OCI-LY3 (cell line): ENCODE results near the gene DPF3.

Experiments
- H2AFZ ChIP-seq: fragments of 200-600, 300-600 bp; shearing (Covaris generic); 2 replicates; pipeline ENCODE4 v1.6.0; 2014; ENCODE audit warnings: antibody characterized with exemption, low read depth, low read length
- H3K27ac ChIP-seq: fragments of 200-600, 300-600 bp; sonication (generic); 2 replicates; pipeline ENCODE4 v1.5.1; 2014; ENCODE audit warnings: mild to moderate bottlenecking, low read length, moderate library complexity, mixed read lengths
- H3K27me3 ChIP-seq: fragments of 200-600, 300-600 bp; sonication (generic); 2 replicates; pipeline ENCODE4 v1.6.1; 2014; ENCODE audit warnings: low read depth, low read length, mixed read lengths
- H3K36me3 ChIP-seq: fragments of 200-600, 300-600 bp; sonication (generic); replicated peaks from 2 replicates; pipeline ENCODE3; 2014; ENCODE audit warnings: low read depth, low read length, mixed read lengths
- H3K4me1 ChIP-seq: fragments of 300-600, 200-600 bp; sonication (generic); 2 replicates; pipeline ENCODE4 v1.6.1; 2014; ENCODE audit warnings: low read length, mixed read lengths
- H3K4me2 ChIP-seq: fragments of 200-600, 300-600 bp; sonication (generic); 2 replicates; pipeline ENCODE4 v1.6.1; 2014; ENCODE audit warnings: low read length, mixed read lengths
- H3K4me3 ChIP-seq: fragments of 300-600, 200-600 bp; sonication (generic); 2 replicates; pipeline ENCODE4 v1.5.1; 2014; ENCODE audit warnings: antibody characterized with exemption, mild to moderate bottlenecking, low read length, moderate library complexity
- H3K79me2 ChIP-seq: fragments of 300-600, 200-600 bp; shearing (Covaris generic); 2 replicates; pipeline ENCODE4 v1.6.1; 2014; ENCODE audit warnings: mild to moderate bottlenecking, low read length, mixed read lengths
- H3K9ac ChIP-seq: fragments of 300-600, 200-600 bp; shearing (Covaris generic); 2 replicates; pipeline ENCODE4 v1.6.0; 2014; ENCODE audit warnings: mild to moderate bottlenecking, low read length, moderate library complexity
- H3K9me3 ChIP-seq: fragments of 200-600, 300-600 bp; shearing (Covaris generic); 2 replicates; pipeline ENCODE4 v1.6.1; 2014; ENCODE audit warnings: low read length, mixed read lengths; ENCODE audit not compliant: insufficient read depth
- H4K20me1 ChIP-seq: fragments of 200-600, 300-600 bp; sonication (generic); 2 replicates; pipeline ENCODE4 v1.6.1; 2016; ENCODE audit warnings: low read length, mixed read lengths; ENCODE audit not compliant: insufficient read depth
- CTCF ChIP-seq: fragments of 200-600, 300-600 bp; sonication (generic); IDR thresholded peaks from 2 replicates; pipeline ENCODE4 v1.5.1; 2014; ENCODE audit warnings: antibody characterized with exemption, low read length, low read depth
- EZH2phosphoT487 ChIP-seq: fragments of 200-600 bp; shearing (Covaris generic); IDR thresholded peaks from 2 replicates; pipeline ENCODE4 v1.6.1; 2018; ENCODE audit warnings: antibody characterized with exemption, mixed run types, low read depth

DPF3 gene

GRCh38 chr14:72893636-72894322 is at the start of gene DPF3:
TSS of gene DPF3 (minus strand) at chr14:72894101. CDS start at chr14:72894088, 13 bp downstream.
- Histone ChIP-seq H3K36me3 (no peaks in the 10 kb centered on the region), H4K20me1 (no peaks in the 10 kb centered on the region), H3K9me3 (no peaks in the 10 kb centered on the region), H3K79me2 (peaks cover 44% of the 10 kb centered on the region), H3K4me1 (peaks cover 29% of the 10 kb centered on the region), H3K4me3 (peak within 1 kb of the TSS; percentile 91), H3K27ac (peak within 1 kb of the TSS; percentile 73), H3K4me2 (peak within 1 kb of the TSS; percentile 100), H3K9ac (peak within 1 kb of the TSS; percentile 80), H2AFZ (peak within 1 kb of the TSS; percentile 85), H3K27me3 (no peaks in the 10 kb centered on the region)
- TF ChIP-seq EZH2phosphoT487 (no peak), CTCF (no peak)

GRCh38 chr14:72942934-72943333 is 49.0 kb upstream of the DPF3 start:
- Histone ChIP-seq H3K27me3 (no peaks in the 10 kb centered on the region), H3K4me2 (no peak overlapping the region), H3K4me3 (no peak overlapping the region), H3K9me3 (no peaks in the 10 kb centered on the region), H4K20me1 (no peaks in the 10 kb centered on the region), H3K9ac (no peak overlapping the region), H2AFZ (no peak overlapping the region), H3K4me1 (no peaks in the 10 kb centered on the region), H3K27ac (no peak overlapping the region), H3K79me2 (no peaks in the 10 kb centered on the region), H3K36me3 (peaks cover 34% of the 10 kb centered on the region)
- TF ChIP-seq CTCF (no peak; the same call in 1 of the 2 replicates), EZH2phosphoT487 (no peak)

GRCh38 chr14:72941286-72941985 is 47.5 kb upstream of the DPF3 start:
- Histone ChIP-seq H3K4me3 (no peak overlapping the region), H3K36me3 (peaks cover 24% of the 10 kb centered on the region), H2AFZ (no peak overlapping the region), H3K27ac (no peak overlapping the region), H3K9ac (no peak overlapping the region), H4K20me1 (no peaks in the 10 kb centered on the region), H3K4me1 (no peaks in the 10 kb centered on the region), H3K27me3 (no peaks in the 10 kb centered on the region), H3K4me2 (no peak overlapping the region), H3K79me2 (peaks cover 6% of the 10 kb centered on the region; the same call in 1 of the 2 replicates), H3K9me3 (no peaks in the 10 kb centered on the region)
- TF ChIP-seq CTCF (no peak), EZH2phosphoT487 (no peak)

- Histone ChIP-seq H4K20me1 (no peaks in the 10 kb centered on the region), H2AFZ (no peak overlapping the region), H3K4me2 (no peak overlapping the region), H3K79me2 (peaks cover 12% of the 10 kb centered on the region), H3K9ac (no peak overlapping the region), H3K9me3 (no peaks in the 10 kb centered on the region), H3K4me1 (no peaks in the 10 kb centered on the region), H3K27ac (no peak overlapping the region), H3K27me3 (no peaks in the 10 kb centered on the region), H3K36me3 (peaks cover 21% of the 10 kb centered on the region), H3K4me3 (no peak overlapping the region)
- TF ChIP-seq CTCF (no peak), EZH2phosphoT487 (no peak)
These were observed 45.7 kb upstream of the DPF3 start for GRCh38 chr14:72939630-72940029.
